K562 (cell line): ENCODE measurements around the gene FCGR2B. TPM values are rescaled to one million over a fixed set of nuclear protein-coding genes. Genes with fewer than 3 reads are reported as not detected.

Experiments used
- ATAC-seq: fragments of 200-7000 bp; cut with Tn5 transposase; 3 replicates; pipeline ENCODE4 v1.9.1; 2020; ENCODE audit warnings: moderate library complexity
- BruUV-seq: library from RNA; stranded (reverse); fragments of 400-500 nt; replicated peaks from 2 replicates; lab custom pipeline; 2021; lab: Mats Ljungman, UMichigan
- CTCF ChIA-PET: fragments of 300-600 bp; formaldehyde crosslinking; extraction: SDS; loops from one replicate; lab custom pipeline; 2021; ENCODE audit warnings: low intra/inter-chr PET ratio; lab: Yijun Ruan, JAX
- POLR2A ChIA-PET: fragments of 300-600, 350-650 bp; sonication (Branson Sonifier 250); formaldehyde crosslinking; extraction: SDS; loops from one replicate; lab custom pipeline; 2021; ENCODE audit warnings: antibody characterized with exemption, inconsistent platforms; lab: Yijun Ruan, JAX
- DNase-seq, 4 experiments: peaks; one replicate each; pipeline versions ENCODE4 v3.0.0 to v3.0.0-alpha.2; 2011 to 2018; ENCODE audit warnings: low spot score in 3 of 4, mixed read lengths in 3 of 4; ENCODE audit errors: extremely low read depth in 1 of 4
- FAIRE-seq: peaks from 2 replicates; lab custom pipeline; 2011; peaks lifted over from hg19 to GRCh38; lab: Jason Lieb, UNC
- H2AFZ ChIP-seq: 2 replicates; pipeline ENCODE4 v1.6.0; 2011; ENCODE audit warnings: low read depth, low read length, control low read depth, inconsistent platforms
- H3K27ac ChIP-seq: fragments of 200-600 bp; 3 replicates; pipeline ENCODE4 v1.8.0; 2011; ENCODE audit warnings: low read depth, mild to moderate bottlenecking, control low read depth, inconsistent platforms, low read length, moderate library complexity, mixed read lengths; ENCODE audit errors: extremely low read depth
- H3K27me3 ChIP-seq, 2 experiments: fragments of 300-600 bp in 1 of 2; 2 replicates in 1 of 2; 3 replicates in 1 of 2; pipeline versions ENCODE4 v1.6.0 to v1.8.0; 2011; ENCODE audit warnings: inconsistent platforms in 2 of 2, low read length in 2 of 2, mild to moderate bottlenecking in 1 of 2, mixed read lengths in 1 of 2, moderate library complexity in 1 of 2; ENCODE audit not compliant: control insufficient read depth in 2 of 2, insufficient read depth in 2 of 2
- H3K36me3 ChIP-seq: fragments of 300-600 bp; 3 replicates; pipeline ENCODE4 v1.8.0; 2011; ENCODE audit warnings: mild to moderate bottlenecking, low read length, inconsistent platforms; ENCODE audit not compliant: control insufficient read depth, insufficient read depth
- H3K4me1 ChIP-seq, 2 experiments: fragments of 200-600 bp in 1 of 2; replicated peaks in 1 of 2; 2 replicates in 1 of 2; 3 replicates in 1 of 2; pipeline versions ENCODE4 v1.5.1 to v1.8.0; 2011; ENCODE audit warnings: inconsistent platforms in 2 of 2, low read length in 2 of 2, mild to moderate bottlenecking in 1 of 2, mixed read lengths in 1 of 2, moderate library complexity in 1 of 2; ENCODE audit not compliant: control insufficient read depth in 2 of 2, insufficient read depth in 2 of 2
- H3K4me2 ChIP-seq: 2 replicates; pipeline ENCODE4 v1.6.1; 2011; ENCODE audit warnings: low read length, control low read depth, inconsistent platforms, mixed read lengths; ENCODE audit not compliant: insufficient read depth
- H3K4me3 ChIP-seq: fragments of 200-600 bp; sonication (generic), shearing (Covaris generic); 2 replicates; pipeline ENCODE4 v1.5.1; 2016; ENCODE audit warnings: control low read depth, inconsistent platforms
- H3K79me2 ChIP-seq: fragments of 200-600 bp; 3 replicates; pipeline ENCODE4 v1.8.0; 2011; ENCODE audit warnings: low read length, inconsistent platforms; ENCODE audit not compliant: control insufficient read depth, insufficient read depth
- H3K9ac ChIP-seq, 2 experiments: 2 replicates each; pipeline versions ENCODE4 v1.6.0 to v1.6.1; 2011; ENCODE audit warnings: low read depth in 2 of 2, low read length in 2 of 2, control low read depth in 1 of 2, inconsistent platforms in 1 of 2, mild to moderate bottlenecking in 1 of 2, mixed read lengths in 1 of 2; ENCODE audit not compliant: insufficient read depth in 1 of 2
- H3K9me1 ChIP-seq: one replicate; pipeline ENCODE4 v1.6.0; 2011; ENCODE audit warnings: inconsistent platforms, mild to moderate bottlenecking, low read length, moderate library complexity; ENCODE audit not compliant: control insufficient read depth, insufficient read depth
- H3K9me3 ChIP-seq: replicated peaks from 2 replicates; pipeline ENCODE4 v1.5.1; 2011; ENCODE audit warnings: low read depth, low read length, inconsistent platforms; ENCODE audit not compliant: control insufficient read depth, insufficient read depth
- H4K20me1 ChIP-seq: replicated peaks from 2 replicates; pipeline ENCODE4 v1.6.1; 2011; ENCODE audit warnings: low read length, inconsistent platforms, mixed read lengths; ENCODE audit not compliant: control insufficient read depth, insufficient read depth
- HLTF ChIP-seq: fragments of 450-650 bp; IDR thresholded peaks from 2 replicates; pipeline ENCODE4 v1.6.1; 2016
- KLF1 ChIP-seq: fragments of 450-650 bp; IDR thresholded peaks from 2 replicates; pipeline ENCODE4 v1.6.1; 2016; ENCODE audit warnings: missing genetic modification characterization, missing compliant biosample characterization
- LEF1 ChIP-seq: fragments of 450-650 bp; IDR thresholded peaks from 2 replicates; pipeline ENCODE4 v1.6.1; 2016; ENCODE audit warnings: mild to moderate bottlenecking
- MEIS2 ChIP-seq: fragments of 450-650 bp; IDR thresholded peaks from 2 replicates; pipeline ENCODE4 v1.6.1; 2014; ENCODE audit warnings: mild to moderate bottlenecking; ENCODE audit not compliant: partially characterized antibody
- NFE2L1 ChIP-seq: fragments of 450-650 bp; IDR thresholded peaks from 2 replicates; pipeline ENCODE4 v1.6.1; 2016; ENCODE audit warnings: missing genetic modification characterization, low read depth, mild to moderate bottlenecking, missing compliant biosample characterization, moderate library complexity, borderline replicate concordance
- SMARCA4 ChIP-seq: fragments of 450-650 bp; IDR thresholded peaks from 2 replicates; pipeline ENCODE4 v1.6.1; 2016
- SMARCE1 ChIP-seq: fragments of 450-650 bp; IDR thresholded peaks from 2 replicates; pipeline ENCODE4 v1.7.1; 2016; ENCODE audit warnings: mild to moderate bottlenecking
- ZNF384 ChIP-seq: IDR thresholded peaks from 2 replicates; pipeline ENCODE4 v1.6.1; 2012; ENCODE audit warnings: low read depth, low read length, improper control_type of control experiment
- ZNF507 ChIP-seq: conservative IDR thresholded peaks from 2 replicates; pipeline ENCODE4 v1.6.1; 2017; ENCODE audit warnings: missing genetic modification characterization, missing compliant biosample characterization
- WGBS: fragments of 100-300 bp; shearing (Covaris generic); methylation state at CpG from one replicate; pipeline ENCODE4 v1.1.6; 2016; ENCODE audit warnings: low coverage, mixed read lengths; ENCODE audit not compliant: insufficient coverage; ENCODE audit errors: missing lambda C conversion rate; 5-methylcytosine and 5-hydroxymethylcytosine counted together
- in situ Hi-C: fragments of 300-500 bp; cut with MboI; formaldehyde crosslinking; loops from 4 replicates; pipeline ENCODE4 v1.15.0; 2018; ENCODE audit warnings: inconsistent platforms, mixed read lengths
- intact Hi-C: fragments of 100-400 bp; cut with micrococcal nuclease; formaldehyde crosslinking; loops from 2 replicates; pipeline ENCODE4 v1.14.2; 2022
- polyA plus RNA-seq, 8 experiments: library from polyadenylated mRNA; depleted of rRNA in 4 of 8; stranded (reverse) in 5 of 8; unstranded in 3 of 8; fragments of >200 nt; fragmentation: Nextera tagmentation in 2 of 8; fragmentation: Illumina TruSeq in 1 of 8; extraction: Ambion mirVana in 2 of 8; extraction: Trizol in 1 of 8; gene quantifications; 2 replicates each; pipeline versions ENCODE4 v1.2.1 to v1.2.3, GENCODE V29; 2011 to 2014; ENCODE audit warnings: inconsistent platforms in 1 of 8, missing spikeins in 1 of 8
- total RNA-seq, 7 experiments: library from RNA; depleted of rRNA in 6 of 7; stranded (reverse); fragments of >200 nt in 6 of 7; fragmentation: Illumina TruSeq in 2 of 7; extraction: Trizol in 2 of 7; gene quantifications; 2 replicates each; pipeline versions ENCODE4 v1.2.1 to v1.2.3, GENCODE V29; 2011 to 2021; ENCODE audit warnings: low replicate concordance in 1 of 7

The FCGR2B gene
- total and polyA plus RNA-seq, 9 of the 15 experiments (the other 6 are each of a cell fraction or from before 2014, with no cell fraction given): 1.7 to 8.9 (median 3.9) TPM

DNA sequence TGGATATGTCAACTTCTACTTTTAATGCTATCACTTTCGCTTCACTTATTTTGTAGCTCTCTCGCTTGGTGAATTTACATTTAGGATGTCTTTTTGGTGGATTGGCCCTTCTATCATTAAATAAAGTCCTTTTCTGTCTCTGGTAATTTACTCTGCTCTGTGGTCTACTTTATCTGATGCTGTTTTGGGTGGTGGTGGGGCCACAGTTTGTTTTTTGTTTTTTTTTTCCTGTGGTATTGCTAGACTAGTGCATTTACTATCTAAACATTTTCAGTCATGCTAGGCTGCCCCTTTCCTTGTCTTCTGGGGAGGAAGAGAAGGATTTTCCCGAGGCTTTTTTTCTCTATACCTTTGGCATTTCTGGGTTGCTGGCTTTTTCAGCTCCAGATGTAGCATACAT lies 26.0 kb downstream of the FCGR2B start:
- CTCF ChIA-PET: no interaction called here
- Histone ChIP-seq H3K4me1 (peaks cover 5 to 9% of the 10 kb centered on the region in 2 experiments; a peak in 3 of 5 replicates), H3K36me3 (no peaks in the 10 kb centered on the region), H3K27ac (no peak overlapping the region), H3K9ac (0 out of 4 replicates have a peak overlapping the region, but pooled peaks of 1 of the 2 experiments have one; percentile 28), H3K9me3 (no peaks in the 10 kb centered on the region), H3K27me3 (no peaks in the 10 kb centered on the region), H3K9me1 (no peaks in the 10 kb centered on the region), H3K79me2 (no peaks in the 10 kb centered on the region), H4K20me1 (no peaks in the 10 kb centered on the region), H2AFZ (peak overlapping the region; percentile 81), H3K4me2 (0 out of 2 replicates have a peak overlapping the region, but pooled peaks have one; percentile 12), H3K4me3 (no peak overlapping the region)
- no peak for DNase-seq
- no peak for ATAC-seq
- POLR2A ChIA-PET: interaction anchor here (0.6 kb wide), 1 partner anchor 98 kb away, joined by 3 read pairs; no protein-coding TSS in a partner anchor
- no peak for TF ChIP-seq NFE2L1 (tag)
- no peak for TF ChIP-seq KLF1 (tag)
- TF ChIP-seq MEIS2: peak; percentile 12
- TF ChIP-seq LEF1: 0 out of 2 replicates have a peak, but pooled peaks have one; percentile 17
- TF ChIP-seq ZNF384: 0 out of 2 replicates have a peak, but pooled peaks have one; percentile 31
- TF ChIP-seq ZNF507: no peak
- peak; percentile 39; the same call in 1 of the 2 replicates for TF ChIP-seq SMARCA4
- peak; percentile 39; the same call in 1 of the 2 replicates for TF ChIP-seq SMARCE1
- 0 out of 2 replicates have a peak, but pooled peaks have one; percentile 15 for TF ChIP-seq HLTF
- 46% methylated on average over 3 of the region's 3 CpGs for WGBS
- intact Hi-C loops: no loop called here
- in situ Hi-C loops: no loop called here
- peak; percentile 15 for FAIRE-seq
- BruUV-seq: no TSS peak
